GM19324 (cell line): Measurements from ENCODE around the gene LRP1B.

Experiments
- ATAC-seq: cut with Tn5 transposase; IDR thresholded peaks from one replicate; pipeline ENCODE4 v1.9.1; 2021; ENCODE audit warnings: mild to moderate bottlenecking, moderate library complexity; ENCODE audit not compliant: unreplicated experiment, low FRiP score

Gene LRP1B

GRCh38 chr2:142131010-142131669, at the start of gene LRP1B:
LRP1B (minus strand) TSS chr2:142131016; CDS start chr2:142130729, 287 bp downstream.
- peak; percentile 66 for ATAC-seq

- ATAC-seq: no peak
Observed at GRCh38 chr2:142179686-142180085, 48.9 kb upstream of the LRP1B start.

GRCh38 chr2:142178604-142179003, 47.8 kb upstream of the LRP1B start:
- no peak for ATAC-seq

GRCh38 chr2:142176941-142177340, 46.1 kb upstream of the LRP1B start:
- ATAC-seq: no peak

GRCh38 chr2:142175813-142176338, 45.1 kb upstream of the LRP1B start:
- no peak for ATAC-seq

GRCh38 chr2:142174176-142174575, 43.4 kb upstream of the LRP1B start:
- no peak for ATAC-seq

- no peak for ATAC-seq
Observed at GRCh38 chr2:142170847-142171246, 40.0 kb upstream of the LRP1B start.

- peak; percentile 65 for ATAC-seq
Observed at GRCh38 chr2:142165790-142166189, 35.0 kb upstream of the LRP1B start.

GRCh38 chr2:142153601-142154000, 22.8 kb upstream of the LRP1B start:
- ATAC-seq: no peak

GRCh38 chr2:142150453-142150852, 19.6 kb upstream of the LRP1B start:
- no peak for ATAC-seq

- no peak for ATAC-seq
Observed at GRCh38 chr2:142144547-142144946, 13.7 kb upstream of the LRP1B start.

- ATAC-seq: no peak
Observed at GRCh38 chr2:142142595-142142994, 11.8 kb upstream of the LRP1B start.

- ATAC-seq: no peak
Observed at GRCh38 chr2:142140434-142140845, 9.6 kb upstream of the LRP1B start.

- ATAC-seq: no peak
Observed at GRCh38 chr2:142139384-142139783, 8.6 kb upstream of the LRP1B start.

- ATAC-seq: no peak
Observed at GRCh38 chr2:142136571-142136970, 5.8 kb upstream of the LRP1B start.

- ATAC-seq: no peak
Observed at GRCh38 chr2:142134911-142135310, 4.1 kb upstream of the LRP1B start.

GRCh38 chr2:142130111-142131009, 456 bp downstream of the LRP1B start:
- ATAC-seq: peak; percentile 35

GRCh38 chr2:142128105-142128504, 2.7 kb downstream of the LRP1B start:
- ATAC-seq: no peak

- no peak for ATAC-seq
Observed at GRCh38 chr2:142127248-142127647, 3.6 kb downstream of the LRP1B start.

- ATAC-seq: no peak
Observed at GRCh38 chr2:142124706-142125105, 6.1 kb downstream of the LRP1B start.

GRCh38 chr2:142119347-142119746, 11.5 kb downstream of the LRP1B start:
- ATAC-seq: no peak
